ENCODE results near the gene ZFTA. TPM values are rescaled to one million over a fixed set of nuclear protein-coding genes. Genes with fewer than 3 reads are reported as not detected.

ZFTA gene
- total RNA-seq, 1 donor from 2014 or later, result 62.1 TPM

GRCh38 chr11:63762654-63763495 lies 5.7 kb downstream of the ZFTA start:
- Mint-ChIP-seq H3K27ac (no peak overlapping the region), H3K27me3 (ENCODE audit: low read depth) (no peaks in the 10 kb centered on the region), H3K9me3 (no peaks in the 10 kb centered on the region), H3K4me3 (peak overlapping the region; percentile 66), H3K36me3 (peaks cover 4% of the 10 kb centered on the region), H3K4me1 (peaks cover 35% of the 10 kb centered on the region)
- DNase-seq (ENCODE audit: low spot score in 2 of 2, unreplicated experiment in 2 of 2), result peak in 1 of 2 experiments; percentile 55
- no peak for TF ChIP-seq CTCF (IDR thresholded peaks at IDR 0.05; ENCODE audit: unreplicated experiment)

GRCh38 chr11:63761931-63762653 lies 6.5 kb downstream of the ZFTA start:
- no peak for TF ChIP-seq CTCF (IDR thresholded peaks at IDR 0.05; ENCODE audit: unreplicated experiment)
- H3K27me3 Mint-ChIP-seq (ENCODE audit: low read depth), result no peaks in the 10 kb centered on the region
- H3K27ac Mint-ChIP-seq, result peak overlapping the region; percentile 27
- H3K36me3 Mint-ChIP-seq, result peaks cover 7% of the 10 kb centered on the region
- DNase-seq (ENCODE audit: low spot score in 2 of 2, unreplicated experiment in 2 of 2), result no peak
- no peaks in the 10 kb centered on the region for H3K9me3 Mint-ChIP-seq
- H3K4me3 Mint-ChIP-seq, result peak overlapping the region; percentile 66
- peaks cover 28% of the 10 kb centered on the region for H3K4me1 Mint-ChIP-seq

GRCh38 chr11:63761188-63761587 lies 7.4 kb downstream of the ZFTA start:
- Mint-ChIP-seq H3K4me3 (no peak overlapping the region), H3K36me3 (peaks cover 9% of the 10 kb centered on the region)

GRCh38 chr11:63760487-63761079 lies 8.0 kb downstream of the ZFTA start:
- H3K4me1 Mint-ChIP-seq, result peaks cover 14% of the 10 kb centered on the region
- H3K27me3 Mint-ChIP-seq (ENCODE audit: low read depth), result no peaks in the 10 kb centered on the region
- no peak for TF ChIP-seq CTCF (IDR thresholded peaks at IDR 0.05; ENCODE audit: unreplicated experiment)

More at GRCh38 chr11:63761188-63761587, 7.4 kb downstream of the ZFTA start:
- Mint-ChIP-seq H3K9me3 (no peaks in the 10 kb centered on the region), H3K27ac (no peak overlapping the region), H3K27me3 (ENCODE audit: low read depth) (no peaks in the 10 kb centered on the region), H3K4me1 (peaks cover 20% of the 10 kb centered on the region)
- no peak for TF ChIP-seq CTCF (IDR thresholded peaks at IDR 0.05; ENCODE audit: unreplicated experiment)
- DNase-seq (ENCODE audit: low spot score in 2 of 2, unreplicated experiment in 2 of 2), result no peak

GRCh38 chr11:63756919-63757761 lies 11.4 kb downstream of the ZFTA start:
- Mint-ChIP-seq H3K4me1 (peaks cover 8% of the 10 kb centered on the region), H3K27ac (peak overlapping the region; percentile 43), H3K36me3 (peaks cover 28% of the 10 kb centered on the region)

More at GRCh38 chr11:63760487-63761079, 8.0 kb downstream of the ZFTA start:
- H3K9me3 Mint-ChIP-seq, result no peaks in the 10 kb centered on the region
- no peak overlapping the region for H3K27ac Mint-ChIP-seq
- H3K4me3 Mint-ChIP-seq, result no peak overlapping the region
- no peak for DNase-seq (ENCODE audit: low spot score in 2 of 2, unreplicated experiment in 2 of 2)
- peaks cover 11% of the 10 kb centered on the region for H3K36me3 Mint-ChIP-seq

More at GRCh38 chr11:63756919-63757761, 11.4 kb downstream of the ZFTA start:
- Mint-ChIP-seq H3K27me3 (ENCODE audit: low read depth) (no peaks in the 10 kb centered on the region), H3K4me3 (no peak overlapping the region), H3K9me3 (no peaks in the 10 kb centered on the region)
- no peak for TF ChIP-seq CTCF (IDR thresholded peaks at IDR 0.05; ENCODE audit: unreplicated experiment)
- DNase-seq (ENCODE audit: low spot score in 2 of 2, unreplicated experiment in 2 of 2), result no peak

Measured in mesothelial cell of epicardium (in vitro differentiated cells).